HG03139 (cell line): ENCODE measurements around the gene SF1.

ENCODE experiments used
- ATAC-seq: cut with Tn5 transposase; IDR thresholded peaks from one replicate; pipeline ENCODE4 v1.9.1; 2021; ENCODE audit not compliant: unreplicated experiment

The SF1 gene

GRCh38 chr11:64750361-64751054 lies 27.8 kb downstream of the SF1 start:
- no peak for ATAC-seq

GRCh38 chr11:64747961-64748665 lies 30.2 kb downstream of the SF1 start:
- ATAC-seq: no peak

GRCh38 chr11:64746486-64746885 lies 31.9 kb downstream of the SF1 start:
- ATAC-seq: no peak

- ATAC-seq: no peak
These were observed 32.6 kb downstream of the SF1 start for GRCh38 chr11:64745521-64746328.

GRCh38 chr11:64745189-64745520 lies 33.2 kb downstream of the SF1 start:
- ATAC-seq: no peak

- ATAC-seq: no peak
These were observed 33.7 kb downstream of the SF1 start for GRCh38 chr11:64744544-64745188.

GRCh38 chr11:64743591-64744543 lies 34.5 kb downstream of the SF1 start, which contains the start of gene RASGRP2:
RASGRP2 (minus strand) TSS chr11:64744142; CDS start chr11:64742866, 1,276 bp downstream.
- no peak for ATAC-seq

- no peak for ATAC-seq
These were observed 35.3 kb downstream of the SF1 start for GRCh38 chr11:64742889-64743590.

- no peak for ATAC-seq
These were observed 36.1 kb downstream of the SF1 start for GRCh38 chr11:64742087-64742888.

GRCh38 chr11:64741375-64742086 lies 36.8 kb downstream of the SF1 start:
- no peak for ATAC-seq

- ATAC-seq: no peak
These were observed 38.5 kb downstream of the SF1 start for GRCh38 chr11:64739871-64740270.

- no peak for ATAC-seq
These were observed 41.7 kb downstream of the SF1 start for GRCh38 chr11:64736654-64737053.

- no peak for ATAC-seq
These were observed 42.5 kb downstream of the SF1 start for GRCh38 chr11:64735725-64736259.

GRCh38 chr11:64734811-64735724 lies 43.3 kb downstream of the SF1 start:
- no peak for ATAC-seq

- no peak for ATAC-seq
These were observed 46.7 kb downstream of the SF1 start for GRCh38 chr11:64731601-64732000.

GRCh38 chr11:64729851-64730382 lies 48.4 kb downstream of the SF1 start:
- no peak for ATAC-seq
